Measurements from ENCODE around the gene EEIG1. TPM values are rescaled to one million over a fixed set of nuclear protein-coding genes. Genes with fewer than 3 reads are reported as not detected.

The EEIG1 gene
- total RNA-seq, 2 donors from 2014 or later = 41.9 to 42.0 TPM

DNA sequence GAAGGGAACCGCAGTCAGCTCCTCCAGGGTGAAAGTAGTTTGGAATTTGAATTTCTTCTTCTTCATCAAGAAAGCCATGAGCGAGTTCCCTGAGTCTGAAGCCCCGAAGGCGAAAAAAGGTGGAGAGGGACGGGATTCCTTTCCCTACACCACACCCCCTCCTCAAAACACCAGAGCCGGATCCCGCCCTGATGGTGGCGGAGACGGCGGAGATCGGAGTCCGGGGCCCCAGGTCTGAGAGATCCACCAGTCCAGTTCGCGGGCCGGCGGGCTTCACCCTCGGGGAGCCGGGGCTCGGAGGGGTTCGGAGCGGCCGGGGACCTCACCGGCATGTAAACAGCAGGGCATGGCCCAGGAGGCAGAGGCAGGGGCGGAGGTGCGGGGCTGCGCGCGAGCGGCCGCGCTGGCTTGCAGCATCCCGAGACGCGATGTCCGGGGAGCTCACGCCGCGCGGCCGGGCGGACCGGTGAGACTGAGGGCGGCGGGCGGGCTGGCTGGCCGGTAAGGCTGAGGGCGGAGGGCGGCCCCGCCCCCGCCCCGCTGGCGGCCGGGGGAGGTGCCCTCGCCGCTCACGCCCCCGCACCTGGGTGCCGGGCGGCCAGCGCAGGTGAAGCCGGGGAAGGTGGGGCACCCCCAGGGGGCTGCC lies 606 bp downstream of the EEIG1 start:
- Histone ChIP-seq H3K27ac (peak overlapping the region; percentile 83 to 97 (median 93)), H3K27me3 (no peaks in the 10 kb centered on the region), H3K4me3 (peak overlapping the region; percentile 66 to 76), H3K4me1 (peaks cover 56% of the 10 kb centered on the region), H3K9me3 (no peaks in the 10 kb centered on the region), H3K36me3 (replicated peaks in 1 of 2; ENCODE audit: insufficient read depth in 1 of 2, low read depth in 2 of 2) (no peaks in the 10 kb centered on the region)
- peak; percentile 72 to 83 (median 72) for DNase-seq
- peak; percentile 61 for ATAC-seq
- WGBS, 2 donors = 0% methylated on average over 21 to 49 of the region's 61 CpGs
- TF ChIP-seq POLR2A (IDR thresholded peaks at IDR 0.05) = peak; percentile 68 to 82 (median 81)
- TF ChIP-seq, protein P1, sequence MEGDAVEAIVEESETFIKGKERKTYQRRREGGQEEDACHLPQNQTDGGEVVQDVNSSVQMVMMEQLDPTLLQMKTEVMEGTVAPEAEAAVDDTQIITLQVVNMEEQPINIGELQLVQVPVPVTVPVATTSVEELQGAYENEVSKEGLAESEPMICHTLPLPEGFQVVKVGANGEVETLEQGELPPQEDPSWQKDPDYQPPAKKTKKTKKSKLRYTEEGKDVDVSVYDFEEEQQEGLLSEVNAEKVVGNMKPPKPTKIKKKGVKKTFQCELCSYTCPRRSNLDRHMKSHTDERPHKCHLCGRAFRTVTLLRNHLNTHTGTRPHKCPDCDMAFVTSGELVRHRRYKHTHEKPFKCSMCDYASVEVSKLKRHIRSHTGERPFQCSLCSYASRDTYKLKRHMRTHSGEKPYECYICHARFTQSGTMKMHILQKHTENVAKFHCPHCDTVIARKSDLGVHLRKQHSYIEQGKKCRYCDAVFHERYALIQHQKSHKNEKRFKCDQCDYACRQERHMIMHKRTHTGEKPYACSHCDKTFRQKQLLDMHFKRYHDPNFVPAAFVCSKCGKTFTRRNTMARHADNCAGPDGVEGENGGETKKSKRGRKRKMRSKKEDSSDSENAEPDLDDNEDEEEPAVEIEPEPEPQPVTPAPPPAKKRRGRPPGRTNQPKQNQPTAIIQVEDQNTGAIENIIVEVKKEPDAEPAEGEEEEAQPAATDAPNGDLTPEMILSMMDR (IDR thresholded peaks at IDR 0.05) = no peak
- intact Hi-C loops (cut with DNase I) = no loop called here

- ATAC-seq (no peak), DNase-seq (peak in 3 of 4 donors; percentile 64 to 68 (median 64))
- peak overlapping the region; percentile 66 to 76 for H3K4me3 ChIP-seq
- intact Hi-C loops (cut with DNase I) = no loop called here
- peaks cover 63% of the 10 kb centered on the region for H3K4me1 ChIP-seq
- 0 to 2% methylated on average over 12 to 24 of the region's 24 CpGs for WGBS, 2 donors
- H3K9me3 ChIP-seq = no peaks in the 10 kb centered on the region
- H3K27ac ChIP-seq = peak overlapping the region; percentile 83 to 97 (median 93)
- peak in 1 of 3 donors; percentile 27 for TF ChIP-seq POLR2A (IDR thresholded peaks at IDR 0.05)
- TF ChIP-seq, protein P1 (IDR thresholded peaks at IDR 0.05) = peak in 1 of 7 experiments; percentile 10
- H3K27me3 ChIP-seq = no peaks in the 10 kb centered on the region
- no peaks in the 10 kb centered on the region for H3K36me3 ChIP-seq (replicated peaks in 1 of 2; ENCODE audit: insufficient read depth in 1 of 2, low read depth in 2 of 2)
Observed at GRCh38 chr9:127979333-127980059, 1.3 kb downstream of the EEIG1 start.

DNA sequence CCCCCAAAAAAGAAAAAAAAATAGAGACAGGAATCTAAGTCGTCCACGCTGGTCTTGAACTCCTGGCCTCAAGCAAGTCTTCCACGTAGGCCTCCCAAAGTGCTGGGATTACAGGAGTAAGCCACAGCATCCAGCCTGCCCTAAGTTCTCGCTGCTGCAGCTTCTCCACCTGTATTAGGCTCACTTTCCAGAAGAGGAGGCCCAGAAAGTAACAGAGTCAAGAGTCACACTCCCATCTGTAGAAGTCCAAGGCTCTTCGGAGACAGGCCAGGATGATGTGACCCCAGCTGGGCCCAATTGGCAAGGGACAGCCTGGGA lies 1.8 kb downstream of the EEIG1 start:
- Histone ChIP-seq H3K4me3 (peak overlapping the region; percentile 66 to 76), H3K9me3 (no peaks in the 10 kb centered on the region), H3K27me3 (no peaks in the 10 kb centered on the region), H3K4me1 (peaks cover 68% of the 10 kb centered on the region), H3K27ac (peak overlapping the region; percentile 83 to 97 (median 93)), H3K36me3 (replicated peaks in 1 of 2; ENCODE audit: insufficient read depth in 1 of 2, low read depth in 2 of 2) (no peaks in the 10 kb centered on the region)
- ATAC-seq = no peak
- 12 to 21% methylated on average over 5 of the region's 5 CpGs for WGBS, 2 donors
- no peak for DNase-seq
- TF ChIP-seq, protein P1 (IDR thresholded peaks at IDR 0.05) = no peak
- no peak for TF ChIP-seq POLR2A (IDR thresholded peaks at IDR 0.05)
- intact Hi-C loops (cut with DNase I) = no loop called here

DNA sequence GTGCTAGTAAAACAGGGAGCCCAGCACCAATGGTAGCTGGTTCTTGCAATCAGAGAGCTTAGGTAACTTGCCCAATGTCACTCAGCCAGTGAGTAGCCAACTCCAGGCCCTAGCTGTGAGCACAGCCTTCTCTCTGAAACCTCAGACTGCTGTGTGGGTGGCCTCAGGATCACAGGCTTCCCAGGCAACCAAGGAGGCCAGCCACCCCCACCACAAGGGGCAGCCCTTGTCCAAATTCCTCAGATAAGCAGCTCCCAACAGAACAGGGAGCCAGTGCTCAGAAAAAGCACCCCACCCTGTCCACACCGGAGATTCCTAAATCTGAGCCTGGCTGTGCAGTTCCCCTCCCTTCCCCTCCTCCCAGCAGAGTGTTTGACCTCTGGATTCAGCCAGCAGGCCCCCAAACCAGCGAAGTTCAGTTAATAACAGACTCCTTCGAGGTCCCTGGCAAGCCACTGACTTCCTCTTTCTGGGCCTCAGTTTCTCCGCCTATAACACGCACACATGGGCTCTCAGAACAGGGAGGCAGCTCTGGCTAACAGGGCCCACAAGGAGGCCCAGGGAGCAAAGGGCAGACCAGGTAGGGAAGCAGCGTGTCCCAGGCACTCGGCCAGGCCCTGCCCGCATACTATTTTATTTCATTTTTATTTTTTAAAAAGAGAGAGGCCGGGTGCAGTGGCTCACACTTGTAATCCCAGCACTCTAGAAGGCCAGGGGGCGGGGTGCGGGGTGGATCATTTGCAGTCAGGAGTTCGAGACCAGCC lies 2.7 kb downstream of the EEIG1 start:
- ATAC-seq (no peak), DNase-seq (peak; percentile 67 to 78 (median 72))
- intact Hi-C loops (cut with DNase I) = no loop called here
- no peaks in the 10 kb centered on the region for H3K27me3 ChIP-seq
- H3K9me3 ChIP-seq = no peaks in the 10 kb centered on the region
- peak overlapping the region; percentile 83 to 97 (median 89) for H3K27ac ChIP-seq
- TF ChIP-seq POLR2A (IDR thresholded peaks at IDR 0.05) = peak in 2 of 3 donors; percentile 47 to 63
- TF ChIP-seq, protein P1 (IDR thresholded peaks at IDR 0.05) = peak in 4 of 7 experiments; percentile 10 to 20 (median 13)
- 13 to 18% methylated on average over 11 to 12 of the region's 12 CpGs for WGBS, 2 donors
- H3K4me1 ChIP-seq = peaks cover 75% of the 10 kb centered on the region
- peak overlapping the region; percentile 10 to 76 for H3K4me3 ChIP-seq
- H3K36me3 ChIP-seq (replicated peaks in 1 of 2; ENCODE audit: insufficient read depth in 1 of 2, low read depth in 2 of 2) = no peaks in the 10 kb centered on the region

All from body of pancreas (tissue), 4 donors.